HG02759 (cell line): ENCODE results near the gene CDH5.

Experiments
- ATAC-seq: cut with Tn5 transposase; IDR thresholded peaks from one replicate; pipeline ENCODE4 v1.9.1; 2021; ENCODE audit warnings: mild to moderate bottlenecking, moderate library complexity; ENCODE audit not compliant: unreplicated experiment

Gene CDH5

GRCh38 chr16:66416136-66416535 lies 49.6 kb downstream of the CDH5 start:
- no peak for ATAC-seq

- ATAC-seq: no peak
Observed at GRCh38 chr16:66416939-66417700, 50.6 kb downstream of the CDH5 start.

- ATAC-seq: no peak
Observed at GRCh38 chr16:66418165-66418962, 51.9 kb downstream of the CDH5 start.

GRCh38 chr16:66419527-66419926 lies 53.0 kb downstream of the CDH5 start:
- ATAC-seq: no peak

- ATAC-seq: no peak
Observed at GRCh38 chr16:66420396-66420795, 53.9 kb downstream of the CDH5 start.

GRCh38 chr16:66421891-66422290 lies 55.4 kb downstream of the CDH5 start:
- ATAC-seq: no peak

- ATAC-seq: no peak
Observed at GRCh38 chr16:66422366-66422765, 55.9 kb downstream of the CDH5 start.

GRCh38 chr16:66423177-66423576 lies 56.7 kb downstream of the CDH5 start:
- ATAC-seq: no peak

- ATAC-seq: no peak
Observed at GRCh38 chr16:66425651-66426050, 59.2 kb downstream of the CDH5 start.

- no peak for ATAC-seq
Observed at GRCh38 chr16:66426112-66427035, 59.9 kb downstream of the CDH5 start.

GRCh38 chr16:66427036-66427860 lies 60.8 kb downstream of the CDH5 start, which contains the start of gene BEAN1:
BEAN1 (plus strand) TSS chr16:66427295; CDS start chr16:66437677, 10,382 bp downstream.
- ATAC-seq: no peak

GRCh38 chr16:66427871-66428681 lies 61.6 kb downstream of the CDH5 start:
- ATAC-seq: no peak

- no peak for ATAC-seq
Observed at GRCh38 chr16:66428682-66429251, 62.3 kb downstream of the CDH5 start.

- no peak for ATAC-seq
Observed at GRCh38 chr16:66429290-66429962, 62.9 kb downstream of the CDH5 start.

GRCh38 chr16:66430214-66430613 lies 63.7 kb downstream of the CDH5 start:
- no peak for ATAC-seq

GRCh38 chr16:66431760-66432159 lies 65.3 kb downstream of the CDH5 start:
- no peak for ATAC-seq

GRCh38 chr16:66432429-66432828 lies 65.9 kb downstream of the CDH5 start:
- ATAC-seq: no peak

- ATAC-seq: no peak
Observed at GRCh38 chr16:66434619-66435430, 68.3 kb downstream of the CDH5 start.
